Dermis blood vessel endothelial cell (primary cell): ENCODE measurements around the gene DDX51. TPM values are rescaled to one million over a fixed set of nuclear protein-coding genes. Genes with fewer than 3 reads are reported as not detected.
"Not testable (repeated sequence)": the region's sequence is repeated elsewhere in the genome, so short reads cannot be mapped to it uniquely, and the experiment has no call there.

Experiments
- DNase-seq: peaks from one replicate; pipeline ENCODE4 v3.0.0; 2010
- total RNA-seq: library from RNA; depleted of rRNA; stranded (reverse); fragments of >200 nt; gene quantifications from 2 replicates; pipeline ENCODE4 v1.2.3, GENCODE V29; 2014

Gene DDX51
- total RNA-seq, 1 donor from 2014 or later = 7.5 TPM

DNA sequence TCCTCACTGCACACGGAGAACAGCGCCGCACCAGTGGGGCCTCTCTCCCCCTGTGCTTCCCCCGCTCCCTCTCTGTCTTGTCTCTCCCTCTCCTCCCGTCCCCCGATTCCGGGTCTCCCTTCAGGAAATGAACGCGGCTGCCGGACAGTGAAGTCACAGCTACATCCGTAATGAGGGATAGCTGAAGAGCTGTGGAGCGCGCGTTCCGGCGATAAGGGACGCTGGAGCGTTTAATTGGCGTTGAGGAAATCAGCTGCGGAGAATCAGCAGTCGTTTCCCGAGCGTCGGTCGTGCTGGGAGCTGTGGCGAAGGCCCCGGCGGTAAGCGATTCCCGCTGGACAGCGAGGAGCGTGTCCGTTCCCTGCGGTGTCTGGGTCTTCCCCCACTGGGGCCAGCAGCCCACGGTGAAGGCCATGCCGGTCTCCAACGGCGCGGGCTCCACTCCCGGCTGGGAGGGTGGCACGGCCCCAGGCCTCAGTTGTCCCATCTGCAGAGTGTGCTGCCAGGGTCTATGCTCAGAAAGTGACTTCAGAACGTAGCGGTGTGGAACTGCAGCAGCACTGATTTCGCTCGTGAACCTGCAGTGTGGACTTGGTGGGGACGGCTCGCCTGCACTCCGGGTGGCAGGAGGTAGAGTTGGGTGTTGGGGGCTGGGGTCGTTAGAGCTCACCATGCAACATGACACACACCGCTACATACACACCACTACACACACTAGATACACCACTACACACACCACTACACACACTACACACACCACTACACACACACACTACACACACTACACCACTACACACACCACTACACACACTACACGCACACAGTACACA lies 11.0 kb upstream of the DDX51 start:
- DNase-seq = peak; percentile 17

DNA sequence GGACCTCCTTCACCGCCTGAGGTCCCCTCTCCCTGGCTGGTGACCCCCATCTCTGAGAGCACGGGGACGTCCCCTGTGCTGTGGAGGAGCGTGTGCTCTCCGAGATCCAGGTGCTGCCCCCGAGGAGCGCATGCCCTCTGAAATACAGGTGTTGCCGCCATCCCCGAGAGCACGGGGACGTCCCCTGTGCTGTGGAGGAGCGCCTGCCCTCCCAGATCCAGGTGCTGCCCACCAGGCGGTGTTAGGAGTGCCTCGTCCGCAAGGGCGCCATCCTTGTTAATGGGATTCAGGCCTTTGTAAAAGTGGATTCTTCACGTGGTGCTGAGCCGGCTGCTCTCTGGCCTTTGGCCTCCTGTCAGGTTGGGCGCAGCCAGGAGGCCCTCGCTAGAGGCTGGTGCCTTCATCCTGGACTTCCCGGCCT lies 10.2 kb upstream of the DDX51 start:
- DNase-seq = no peak

DNA sequence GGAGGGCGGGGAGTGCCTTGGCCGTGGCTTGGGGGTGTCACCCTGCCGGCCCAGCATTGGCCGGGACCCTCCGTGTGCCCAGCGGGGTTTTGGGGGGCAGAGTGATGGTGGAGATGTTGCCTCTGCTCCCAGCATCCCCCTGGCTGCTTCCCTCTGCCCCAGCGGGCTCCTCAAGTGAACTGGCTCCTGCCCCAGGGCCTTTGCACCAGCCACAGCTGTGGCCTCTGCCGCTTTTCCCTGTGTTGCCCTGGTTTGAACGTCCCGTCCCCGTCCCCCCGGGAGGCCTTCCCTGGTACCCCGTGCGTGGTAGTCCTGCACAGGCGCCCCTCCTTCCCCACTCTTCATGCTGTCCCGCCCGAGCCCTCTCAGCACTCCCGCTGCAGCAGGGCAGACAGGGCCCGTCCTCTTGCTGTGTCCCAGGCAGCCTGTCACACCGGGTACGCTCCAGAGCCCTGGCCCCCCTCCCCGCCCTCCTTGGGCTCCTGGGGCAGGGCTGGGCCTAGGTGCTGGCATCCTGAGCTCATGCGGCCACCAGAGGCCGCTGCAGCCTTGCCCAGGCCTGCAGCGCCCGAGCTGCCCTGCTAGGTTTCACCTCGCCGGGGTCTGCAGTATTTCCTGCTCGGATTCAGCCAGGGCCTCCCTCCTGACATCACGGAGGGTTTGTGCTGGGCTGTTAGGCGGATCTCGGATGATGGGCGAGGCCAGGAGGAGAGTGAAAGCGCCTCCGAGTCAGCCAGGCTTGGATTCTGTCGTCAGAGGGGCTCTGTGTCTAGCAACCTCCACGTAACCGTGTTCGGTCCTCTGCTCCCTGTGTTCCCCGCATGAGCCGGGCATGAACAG lies 9.6 kb upstream of the DDX51 start:
- peak; percentile 82 for DNase-seq

DNA sequence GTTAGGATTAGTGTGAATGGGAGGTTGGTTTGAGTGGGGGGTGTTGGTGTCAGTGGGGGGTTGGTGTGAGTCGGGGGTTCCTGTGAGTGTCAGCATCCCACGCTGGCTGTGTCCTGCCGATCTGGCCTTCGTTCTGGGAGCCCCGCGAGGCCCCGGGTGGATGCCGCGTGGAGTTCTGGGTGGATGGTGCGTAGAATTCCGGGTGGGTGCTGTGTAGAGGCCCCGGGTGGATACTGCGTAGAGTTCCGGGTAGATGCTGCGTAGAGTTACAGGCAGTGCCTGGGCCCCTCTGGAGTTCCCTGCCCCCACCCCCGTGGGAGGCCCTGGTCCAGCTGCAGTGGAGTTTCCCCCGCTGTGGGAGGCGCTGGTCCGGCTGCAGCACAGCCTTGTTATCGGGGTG lies 8.8 kb upstream of the DDX51 start:
- DNase-seq = no peak

DNA sequence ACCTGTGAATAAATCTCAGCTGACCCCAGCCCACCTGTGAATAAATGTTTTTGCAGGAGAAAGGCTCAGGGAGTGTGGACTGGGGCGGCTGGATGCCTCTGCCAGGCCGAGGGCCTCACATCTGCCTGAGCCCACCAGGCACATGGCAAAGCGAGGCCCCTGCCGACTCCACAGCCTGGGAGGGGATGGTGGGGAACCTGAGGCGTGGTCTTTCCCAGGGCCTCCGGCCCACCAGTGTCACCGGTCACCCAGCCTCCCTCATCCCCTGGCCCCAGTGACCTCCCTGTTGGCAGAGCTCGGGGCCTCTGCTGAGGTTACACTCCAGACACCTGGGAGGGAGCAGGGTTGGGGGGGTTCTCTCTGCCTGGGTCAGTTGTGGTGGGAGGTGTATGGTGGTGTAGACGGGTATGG lies 8.3 kb upstream of the DDX51 start:
- DNase-seq = no peak

DNA sequence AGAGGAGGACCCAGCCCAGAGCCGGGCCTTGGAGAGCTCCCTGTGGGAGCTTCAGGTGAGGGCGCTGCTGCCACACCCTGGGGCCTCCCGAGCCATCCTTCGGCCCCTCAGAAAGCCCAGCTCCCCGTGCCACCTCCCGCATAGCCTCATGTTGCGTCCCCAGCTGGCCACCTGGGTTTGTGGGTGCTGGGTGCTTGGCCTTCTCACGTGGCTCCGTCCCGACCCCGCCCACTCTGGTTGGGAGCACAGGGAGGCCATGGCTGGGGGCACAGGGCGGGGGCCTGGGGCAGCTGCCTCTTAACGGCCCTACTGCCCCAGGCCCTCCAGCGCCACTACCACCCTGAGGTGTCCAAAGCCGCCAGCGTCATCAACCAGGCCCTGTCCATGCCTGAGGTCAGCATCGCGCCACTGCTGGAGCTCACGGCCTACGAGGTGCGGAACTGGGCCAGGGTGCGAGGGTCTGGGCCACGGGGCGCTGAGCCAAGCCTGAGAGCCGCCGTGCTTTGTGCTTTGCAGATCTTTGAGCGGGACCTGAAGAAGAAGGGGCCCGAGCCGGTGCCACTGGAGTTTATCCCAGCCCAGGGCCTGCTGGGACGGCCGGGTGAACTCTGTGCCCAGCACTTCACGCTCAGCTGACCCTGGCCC lies 7.8 kb upstream of the DDX51 start:
- no peak for DNase-seq

DNA sequence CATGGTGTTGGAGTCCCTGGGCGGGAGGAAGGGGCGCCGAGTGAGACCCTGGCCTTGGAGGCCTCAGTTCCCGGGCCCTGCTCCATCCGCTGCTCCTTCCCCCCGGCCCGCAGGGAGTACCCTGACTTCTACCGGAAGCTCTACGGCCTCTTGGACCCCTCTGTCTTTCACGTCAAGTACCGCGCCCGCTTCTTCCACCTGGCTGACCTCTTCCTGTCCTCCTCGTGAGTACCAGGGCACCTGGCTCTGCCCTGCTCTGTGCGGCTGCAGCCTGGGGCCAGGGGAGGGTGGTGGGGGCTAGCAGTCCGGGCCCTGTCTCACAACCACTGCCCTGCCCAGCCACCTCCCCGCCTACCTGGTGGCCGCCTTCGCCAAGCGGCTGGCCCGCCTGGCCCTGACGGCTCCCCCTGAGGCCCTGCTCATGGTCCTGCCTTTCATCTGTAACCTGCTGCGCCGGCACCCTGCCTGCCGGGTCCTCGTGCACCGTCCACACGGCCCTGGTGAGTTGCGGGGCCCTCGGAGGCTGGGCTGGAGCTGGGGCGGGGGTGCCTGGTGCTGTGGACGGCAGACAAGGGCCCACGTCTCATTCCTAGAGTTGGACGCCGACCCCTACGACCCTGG lies 7.1 kb upstream of the DDX51 start:
- DNase-seq = no peak

DNA sequence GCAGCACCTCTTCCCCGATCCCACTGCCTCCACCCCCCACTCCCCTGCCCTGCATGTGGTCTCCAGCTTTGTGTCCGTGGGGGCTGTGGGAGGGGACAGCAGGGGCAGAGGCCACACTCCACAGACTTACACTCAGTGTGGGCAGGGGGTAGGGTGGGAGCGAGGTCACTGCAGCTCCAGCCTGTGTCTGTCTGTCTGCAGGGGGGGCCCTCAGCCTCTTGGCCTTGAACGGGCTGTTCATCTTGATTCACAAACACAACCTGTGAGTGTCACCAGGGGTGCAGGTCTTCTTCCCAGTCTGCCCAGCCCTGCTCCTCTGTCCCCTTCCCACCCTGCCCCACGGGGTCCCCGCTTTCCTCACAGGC lies 6.6 kb upstream of the DDX51 start:
- no peak for DNase-seq

DNA sequence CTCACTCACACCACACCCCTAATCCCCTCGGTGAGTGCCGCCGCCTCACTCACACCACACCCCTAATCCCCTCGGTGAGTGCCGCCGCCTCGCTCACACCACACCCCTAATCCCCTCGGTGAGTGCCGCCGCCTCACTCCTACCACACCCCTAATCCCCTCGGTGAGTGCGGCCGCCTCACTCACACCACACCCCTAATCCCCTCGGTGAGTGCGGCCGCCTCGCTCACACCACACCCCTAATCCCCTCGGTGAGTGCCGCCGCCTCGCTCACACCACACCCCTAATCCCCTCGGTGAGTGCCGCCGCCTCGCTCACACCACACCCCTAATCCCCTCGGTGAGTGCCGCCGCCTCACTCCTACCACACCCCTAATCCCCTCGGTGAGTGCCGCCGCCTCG lies 5.4 kb upstream of the DDX51 start:
- not testable (repeated sequence) for DNase-seq

DNA sequence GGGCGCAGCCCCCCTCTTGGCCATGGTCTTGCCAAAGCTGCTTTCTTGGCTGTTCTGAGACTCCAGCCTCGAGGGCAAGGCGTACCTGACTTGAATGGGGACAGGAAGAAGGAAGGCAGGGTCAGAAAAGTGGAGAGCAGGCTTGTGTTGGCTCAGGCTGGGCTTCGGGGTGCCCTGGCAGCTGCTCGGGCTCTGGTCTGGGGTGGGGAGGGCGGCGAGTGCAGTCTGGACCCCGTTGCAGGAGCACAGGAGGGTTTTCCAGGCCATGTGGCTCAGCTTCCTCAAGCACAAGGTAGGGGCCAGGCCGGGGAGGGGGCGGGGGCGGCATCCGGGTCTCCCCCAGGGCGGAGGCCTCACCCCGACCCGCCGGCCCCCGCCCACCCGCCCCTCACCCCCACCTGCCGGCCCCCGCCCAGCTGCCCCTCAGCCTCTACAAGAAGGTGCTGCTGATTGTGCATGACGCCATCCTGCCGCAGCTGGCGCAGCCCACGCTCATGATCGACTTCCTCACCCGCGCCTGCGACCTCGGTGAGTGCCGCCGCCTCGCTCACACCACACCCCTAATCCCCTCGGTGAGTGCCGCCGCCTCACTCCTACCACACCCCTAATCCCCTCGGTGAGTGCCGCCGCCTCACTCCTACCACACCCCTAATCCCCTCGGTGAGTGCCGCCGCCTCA lies 4.4 kb upstream of the DDX51 start:
- no peak for DNase-seq

DNA sequence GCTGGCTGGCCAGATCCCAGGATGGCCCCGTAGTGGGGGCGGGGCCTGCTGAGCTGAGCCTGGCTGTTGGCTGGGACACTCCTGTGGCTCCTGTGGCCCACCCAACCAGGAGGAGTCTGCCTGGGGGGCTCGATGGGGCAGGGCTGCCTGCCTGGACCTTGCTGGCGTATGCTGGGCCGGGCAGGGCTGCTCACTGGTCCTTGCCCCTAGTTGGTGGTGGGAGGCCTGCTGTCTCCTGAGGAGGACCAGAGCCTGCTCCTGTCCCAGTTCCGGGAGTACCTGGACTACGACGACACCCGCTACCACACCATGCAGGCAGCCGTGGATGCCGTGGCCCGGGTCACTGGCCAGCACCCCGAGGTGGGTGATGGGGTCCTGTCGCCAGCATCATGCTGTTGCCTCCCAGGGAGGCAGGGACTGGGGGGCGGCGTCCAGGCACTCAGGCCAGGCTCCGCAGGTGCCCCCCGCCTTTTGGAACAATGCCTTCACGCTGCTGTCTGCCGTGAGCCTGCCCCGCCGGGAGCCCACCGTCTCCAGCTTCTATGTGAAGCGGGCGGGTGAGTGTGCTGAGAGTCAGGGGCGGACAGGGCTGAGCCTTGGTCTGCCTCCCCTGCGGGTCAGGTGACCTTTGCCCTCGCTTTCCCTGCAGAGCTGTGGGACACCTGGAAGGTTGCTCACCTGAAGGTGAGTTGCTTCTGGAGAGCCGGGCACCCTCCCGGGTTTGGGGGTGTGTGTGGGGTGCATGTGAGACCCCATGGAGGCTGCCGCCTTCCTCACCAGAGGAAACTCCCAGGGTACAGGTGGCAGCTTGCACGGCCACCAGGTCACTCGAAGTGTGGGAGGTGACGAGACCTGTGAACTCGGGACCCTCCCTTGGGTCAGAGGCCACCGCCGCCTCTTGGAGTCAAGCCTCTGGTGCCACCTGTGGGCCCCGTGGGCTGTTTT lies 3.6 kb upstream of the DDX51 start:
- no peak for DNase-seq

DNA sequence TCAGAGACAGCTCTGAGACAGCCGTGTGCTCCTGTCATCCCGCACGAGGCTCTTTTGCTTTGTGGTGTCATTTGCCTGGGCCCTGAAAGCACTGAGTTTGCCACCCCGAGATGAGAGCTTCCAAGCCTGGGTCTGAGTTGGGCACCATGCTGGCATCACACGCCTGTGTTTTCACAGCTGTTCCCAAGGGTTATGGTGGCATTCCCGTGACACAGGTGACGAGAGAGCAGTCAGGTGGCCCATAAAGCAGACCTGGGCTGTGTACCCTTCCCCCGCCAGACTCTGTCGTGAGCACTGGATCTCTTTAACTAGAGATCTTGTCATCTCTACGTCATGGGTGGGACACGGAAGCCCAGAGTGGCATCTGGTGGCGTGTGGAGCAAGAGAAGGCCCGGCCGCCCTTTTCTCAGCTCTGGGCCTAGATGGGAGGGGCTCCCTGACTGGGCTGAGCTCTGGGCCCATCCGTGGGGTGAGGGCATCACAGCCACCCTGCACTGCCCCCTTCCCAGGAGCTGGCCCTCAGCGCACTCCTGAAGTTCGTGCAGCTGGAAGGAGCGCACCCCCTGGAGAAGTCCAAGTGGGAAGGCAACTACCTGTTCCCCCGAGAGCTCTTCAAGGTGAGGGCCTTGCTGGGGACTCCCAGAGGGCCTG lies 2.8 kb upstream of the DDX51 start:
- no peak for DNase-seq

DNA sequence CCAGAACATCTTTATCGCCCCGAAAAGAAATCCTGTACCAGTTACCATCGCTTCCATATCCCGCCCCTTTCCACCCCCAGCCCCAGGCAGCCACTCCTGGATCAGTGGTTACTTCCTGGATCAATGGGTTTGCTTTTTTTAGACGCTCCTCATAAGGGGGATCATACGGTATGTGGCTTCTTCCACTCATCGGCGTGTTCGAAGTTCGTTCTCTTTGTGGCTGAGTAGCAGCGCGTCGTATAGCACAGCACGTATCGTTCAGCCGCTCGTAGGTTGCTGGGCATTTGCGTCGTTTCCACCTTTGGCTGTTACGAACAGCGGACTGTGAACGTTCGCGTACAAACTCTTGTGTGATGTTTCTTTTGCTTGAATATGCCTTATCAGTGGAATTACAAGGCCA lies 2.0 kb upstream of the DDX51 start:
- DNase-seq = no peak

DNA sequence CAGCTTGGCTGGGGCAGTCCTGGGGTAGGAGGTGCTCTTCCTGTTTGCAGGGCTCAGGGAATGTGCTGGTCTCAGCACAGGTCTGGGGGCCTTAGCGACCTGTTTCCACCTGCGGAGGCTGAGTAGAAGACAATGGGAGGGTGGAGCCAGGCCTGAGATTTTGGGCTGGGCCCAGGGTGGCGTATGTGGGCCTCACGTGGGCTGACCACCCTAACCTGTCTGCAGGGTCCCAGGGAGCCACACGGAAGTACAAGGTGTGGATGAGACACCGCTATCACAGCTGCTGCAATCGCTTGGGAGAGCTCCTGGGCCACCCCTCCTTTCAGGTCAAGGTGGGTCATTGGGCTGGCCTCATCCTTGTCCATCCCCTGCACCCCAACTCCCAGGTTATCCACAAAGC lies 1.2 kb upstream of the DDX51 start:
- no peak for DNase-seq

DNA sequence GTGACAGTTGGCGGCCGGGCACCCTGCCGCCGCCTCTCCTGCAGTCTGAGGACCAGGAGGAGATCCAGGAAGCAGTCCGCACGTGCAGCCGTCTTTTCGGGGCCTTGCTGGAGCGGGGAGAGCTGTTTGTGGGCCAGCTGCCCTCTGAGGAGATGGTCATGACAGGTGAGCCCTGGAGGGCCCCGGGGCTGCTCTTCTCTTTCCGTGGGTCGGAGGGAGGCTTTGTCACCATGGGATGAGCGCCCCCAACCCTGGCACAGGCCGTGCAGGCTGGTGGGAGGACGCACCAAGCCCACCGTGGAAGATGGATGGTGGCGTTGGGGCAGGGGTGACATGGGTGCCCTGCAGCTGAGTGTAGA lies 670 bp upstream of the DDX51 start:
- peak; percentile 23 for DNase-seq

DNA sequence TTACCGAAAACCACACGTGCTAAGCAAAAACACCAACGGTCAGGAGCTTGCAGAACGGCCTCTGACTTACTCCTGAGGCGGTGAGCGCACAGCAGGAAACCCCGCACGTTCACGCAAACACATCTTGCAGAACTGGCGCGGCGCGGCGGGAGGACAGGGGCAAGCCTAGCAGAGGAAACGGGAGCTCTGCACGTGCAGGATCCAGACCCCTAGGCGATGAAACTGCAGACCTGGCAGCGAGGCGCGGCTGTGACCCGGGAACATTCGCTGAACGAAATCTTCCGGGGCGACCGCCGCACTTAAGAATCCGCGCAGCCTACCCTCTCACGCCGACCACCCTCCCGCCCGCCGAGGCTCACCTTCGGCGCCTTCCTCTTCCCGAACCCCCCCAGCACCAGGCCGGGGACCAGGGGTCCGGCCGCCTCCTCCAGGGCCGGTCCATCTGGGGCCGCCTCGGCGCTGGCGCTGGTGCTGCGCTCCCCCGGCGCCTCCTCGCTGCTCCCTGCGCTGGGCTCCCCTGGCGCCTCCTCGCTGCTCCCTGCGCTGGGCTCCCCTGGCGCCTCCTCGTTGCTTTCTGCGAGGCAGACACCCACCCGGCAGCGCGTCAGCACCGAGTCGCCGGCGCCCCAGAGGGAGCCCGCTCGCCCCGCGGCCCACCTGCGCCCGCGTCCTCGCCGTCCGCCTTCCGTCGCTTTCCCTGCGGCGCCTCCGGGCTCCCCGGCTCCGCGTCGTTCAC lies 615 bp downstream of the DDX51 start:
- DNase-seq = peak; percentile 27

DNA sequence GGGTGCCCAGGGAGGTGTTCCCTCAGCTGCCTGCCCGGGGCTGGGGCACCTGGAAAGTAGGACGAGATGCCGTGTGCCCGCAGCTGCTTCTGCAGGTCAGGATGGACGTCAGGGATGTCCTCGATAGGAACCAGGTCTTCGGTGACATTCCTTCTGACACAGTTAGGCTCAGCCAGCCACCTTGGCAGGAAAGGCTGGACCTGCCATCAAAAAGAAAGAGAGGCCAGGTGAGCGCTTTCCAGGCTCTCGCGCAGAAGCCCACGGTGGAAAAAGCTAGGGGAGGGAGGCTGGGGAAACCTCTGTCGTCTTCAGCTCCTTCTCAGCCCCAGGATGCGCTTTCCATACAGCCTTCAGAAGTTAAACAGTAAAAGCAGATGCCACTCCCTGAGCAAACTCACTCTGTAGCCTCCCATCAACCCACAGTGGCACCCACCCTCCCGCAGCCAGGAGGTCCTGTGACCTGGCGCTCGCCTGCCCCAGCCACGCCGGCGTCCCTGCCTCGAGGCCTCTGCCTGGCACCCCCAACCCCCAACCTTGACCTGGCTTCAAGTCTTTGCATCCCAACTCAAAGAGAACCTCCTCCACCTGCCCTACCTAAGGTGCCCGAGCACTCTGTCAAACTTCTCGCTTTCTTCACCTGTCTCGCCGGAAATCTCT lies 1.3 kb downstream of the DDX51 start:
- no peak for DNase-seq

DNA sequence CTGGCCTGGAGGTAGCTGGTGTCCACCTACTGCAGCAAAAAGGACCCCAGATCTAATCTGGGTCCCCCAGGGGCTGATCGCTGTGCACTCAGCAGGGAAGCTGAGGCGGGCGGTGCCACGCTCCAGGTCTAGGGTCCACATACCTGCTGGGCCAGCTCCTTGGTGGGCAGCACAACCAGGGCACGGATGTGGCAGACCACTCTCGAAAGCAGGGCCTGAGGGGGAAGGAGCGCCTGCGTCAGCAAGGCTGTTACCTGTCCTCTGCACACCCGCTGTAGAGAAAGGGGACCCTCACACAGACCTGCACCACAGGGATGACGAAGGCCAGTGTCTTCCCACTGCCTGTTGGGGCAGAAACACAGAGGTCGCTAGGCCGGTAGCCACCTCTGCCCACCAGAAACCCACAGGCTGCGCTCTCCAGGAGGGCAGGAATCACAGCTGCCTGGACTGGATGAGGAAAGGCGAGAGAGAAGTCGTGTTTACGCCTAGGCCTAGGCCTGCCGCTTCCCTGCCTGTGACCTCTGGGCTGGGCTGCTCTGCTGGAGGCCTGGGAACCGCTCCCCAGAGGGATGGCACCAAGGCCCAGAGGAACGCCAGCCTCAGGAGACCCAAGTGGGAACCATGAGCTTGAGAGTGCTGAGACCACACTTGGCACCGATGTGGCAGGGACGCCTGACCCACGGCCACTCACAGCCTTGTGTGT lies 2.0 kb downstream of the DDX51 start:
- no peak for DNase-seq
